ENCODE results near the gene ZNF160. TPM values are rescaled to one million over a fixed set of nuclear protein-coding genes. Genes with fewer than 3 reads are reported as not detected.
A peak's percentile ranks its signal among the peaks of the same experiment; 100 is the strongest.

ZNF160 gene
- total and polyA plus RNA-seq, 4 donors, result 16.7 to 86.9 (median 22.4) TPM

- no peak for ATAC-seq (ENCODE audit: insufficient read depth, low FRiP score)
- no peak for TF ChIP-seq CTCF (IDR thresholded peaks at IDR 0.05; ENCODE audit: control extremely low read depth, extremely low read depth)
- H3K9ac ChIP-seq (ENCODE audit: insufficient read depth in 1 of 2, low read length in 2 of 2), result no peak overlapping the region
- H3K4me1 ChIP-seq (ENCODE audit: control insufficient read depth in 5 of 5, insufficient read depth in 5 of 5, low read length in 5 of 5), result peaks cover 0 to 8% (median 0%) of the 10 kb centered on the region in 5 donors
- no peak for DNase-seq
- WGBS, 2 donors, result 81 to 88% methylated on average over 27 to 29 of the region's 29 CpGs
- peak overlapping the region in 1 of 2 donors; percentile 16 for H3K27ac ChIP-seq (ENCODE audit: low read depth in 1 of 2, low read length in 1 of 2)
- peaks cover 5 to 27% (median 13%) of the 10 kb centered on the region in 4 donors for H3K36me3 ChIP-seq (ENCODE audit: control insufficient read depth in 4 of 4, insufficient read depth in 4 of 4, low read length in 4 of 4)
- H3K27me3 ChIP-seq (ENCODE audit: control insufficient read depth in 3 of 3, insufficient read depth in 3 of 3, low read length in 2 of 3), result no peaks in the 10 kb centered on the region
- no peak overlapping the region for H3K4me3 ChIP-seq
- H3K9me3 ChIP-seq (ENCODE audit: control insufficient read depth in 4 of 4, insufficient read depth in 3 of 4, low read length in 3 of 4), result peaks cover 0 to 11% (median 0%) of the 10 kb centered on the region in 4 donors
Observed at GRCh38 chr19:53094754-53095575, 8.3 kb downstream of the ZNF160 start.

DNA sequence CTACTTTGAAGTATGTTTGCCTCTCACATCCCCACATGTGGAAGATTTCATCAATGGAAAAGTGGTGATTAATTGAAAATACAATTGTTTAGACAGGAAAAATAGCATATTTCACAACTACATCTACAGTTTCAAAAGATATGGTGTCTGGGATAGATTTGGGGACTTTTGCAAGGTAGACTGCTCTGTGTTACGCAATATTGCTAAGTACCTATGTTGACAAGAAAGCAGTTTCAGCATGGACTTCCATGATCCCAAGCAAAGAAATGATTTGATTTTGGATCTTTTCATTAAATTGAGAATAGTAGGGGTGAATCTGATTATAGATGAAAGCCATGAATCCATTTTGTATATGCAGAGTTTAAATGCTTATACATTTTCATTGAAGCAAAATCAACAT, 10.5 kb downstream of the ZNF160 start:
- Histone ChIP-seq H3K36me3 (ENCODE audit: control insufficient read depth in 4 of 4, insufficient read depth in 4 of 4, low read length in 4 of 4) (peaks cover 14 to 23% (median 18%) of the 10 kb centered on the region in 4 donors), H3K27me3 (ENCODE audit: control insufficient read depth in 3 of 3, insufficient read depth in 3 of 3, low read length in 2 of 3) (no peaks in the 10 kb centered on the region)
- no peak for DNase-seq

GRCh38 chr19:53091413-53092254, 11.6 kb downstream of the ZNF160 start:
- no peak for TF ChIP-seq CTCF (IDR thresholded peaks at IDR 0.05; ENCODE audit: control extremely low read depth, extremely low read depth)
- Histone ChIP-seq H3K27ac (ENCODE audit: low read depth in 1 of 2, low read length in 1 of 2) (no peak overlapping the region), H3K36me3 (ENCODE audit: control insufficient read depth in 4 of 4, insufficient read depth in 4 of 4, low read length in 4 of 4) (peaks cover 14 to 26% (median 20%) of the 10 kb centered on the region in 4 donors), H3K4me1 (ENCODE audit: control insufficient read depth in 5 of 5, insufficient read depth in 5 of 5, low read length in 5 of 5) (peaks cover 0 to 6% (median 0%) of the 10 kb centered on the region in 5 donors), H3K9me3 (ENCODE audit: control insufficient read depth in 4 of 4, insufficient read depth in 3 of 4, low read length in 3 of 4) (peaks cover 0 to 9% (median 0%) of the 10 kb centered on the region in 4 donors), H3K4me3 (no peak overlapping the region), H3K9ac (ENCODE audit: insufficient read depth in 1 of 2, low read length in 2 of 2) (no peak overlapping the region), H3K27me3 (ENCODE audit: control insufficient read depth in 3 of 3, insufficient read depth in 3 of 3, low read length in 2 of 3) (no peaks in the 10 kb centered on the region)
- WGBS, 2 donors, result 85 to 92% methylated on average over 19 of the region's 19 CpGs
- ATAC-seq (ENCODE audit: insufficient read depth, low FRiP score), result no peak
- DNase-seq, result peak in 2 of 3 donors; percentile 17 to 33

More for the DNA sequence above, 10.5 kb downstream of the ZNF160 start:
- Histone ChIP-seq H3K4me1 (ENCODE audit: control insufficient read depth in 5 of 5, insufficient read depth in 5 of 5, low read length in 5 of 5) (peaks cover 0 to 10% (median 0%) of the 10 kb centered on the region in 5 donors), H3K9ac (ENCODE audit: insufficient read depth in 1 of 2, low read length in 2 of 2) (no peak overlapping the region), H3K9me3 (ENCODE audit: control insufficient read depth in 4 of 4, insufficient read depth in 3 of 4, low read length in 3 of 4) (peaks cover 0 to 6% (median 0%) of the 10 kb centered on the region in 4 donors), H3K4me3 (no peak overlapping the region), H3K27ac (ENCODE audit: low read depth in 1 of 2, low read length in 1 of 2) (no peak overlapping the region)
- TF ChIP-seq CTCF (IDR thresholded peaks at IDR 0.05; ENCODE audit: control extremely low read depth, extremely low read depth), result no peak
- WGBS, 2 donors, result 51 to 100% methylated on average over 1 of the region's 1 CpG
- ATAC-seq (ENCODE audit: insufficient read depth, low FRiP score), result no peak
